H1 (cell line): ENCODE results near the gene RPA3. TPM values are rescaled to one million over a fixed set of nuclear protein-coding genes. Genes with fewer than 3 reads are reported as not detected.
A peak's percentile ranks its signal among the peaks of the same experiment; 100 is the strongest.

Source experiments
- CTCF ChIP-seq, 3 experiments: IDR thresholded peaks; 1 replicate in 2 of 3; 2 replicates in 1 of 3; pipeline versions ENCODE4 v1.5.1 to v1.6.1; 2011; ENCODE audit warnings: low read length in 3 of 3, mild to moderate bottlenecking in 3 of 3, inconsistent platforms in 2 of 3, low read depth in 1 of 3, moderate library complexity in 1 of 3; ENCODE audit not compliant: insufficient read depth in 1 of 3; ENCODE audit errors: control extremely low read depth in 1 of 3
- polyA plus RNA-seq, 7 experiments: library from polyadenylated mRNA; depleted of rRNA in 3 of 7; stranded (reverse) in 5 of 7; unstranded in 2 of 7; fragments of >200 nt in 5 of 7; fragments of 200-250 nt in 2 of 7; gene quantifications; 1 replicate in 5 of 7; 2 replicates in 1 of 7; 4 replicates in 1 of 7; pipeline versions ENCODE4 v1.2.1 to v1.2.3, GENCODE V29; 2011 to 2013; ENCODE audit warnings: missing spikeins in 2 of 7, mixed read lengths in 2 of 7
- total RNA-seq: library from RNA; stranded (reverse); fragmentation: NEBNext Ultra II Directional; extraction: Animal tissue kit (Norgen Biotek cat#: 25700); gene quantifications from 2 replicates; pipeline ENCODE4 v1.2.1, GENCODE V29; 2021

RPA3 gene
- total and polyA plus RNA-seq, 2 of the 8 experiments (the other 6 are each of a cell fraction or from before 2014, with no cell fraction given) = 60.2 to 105 TPM

DNA sequence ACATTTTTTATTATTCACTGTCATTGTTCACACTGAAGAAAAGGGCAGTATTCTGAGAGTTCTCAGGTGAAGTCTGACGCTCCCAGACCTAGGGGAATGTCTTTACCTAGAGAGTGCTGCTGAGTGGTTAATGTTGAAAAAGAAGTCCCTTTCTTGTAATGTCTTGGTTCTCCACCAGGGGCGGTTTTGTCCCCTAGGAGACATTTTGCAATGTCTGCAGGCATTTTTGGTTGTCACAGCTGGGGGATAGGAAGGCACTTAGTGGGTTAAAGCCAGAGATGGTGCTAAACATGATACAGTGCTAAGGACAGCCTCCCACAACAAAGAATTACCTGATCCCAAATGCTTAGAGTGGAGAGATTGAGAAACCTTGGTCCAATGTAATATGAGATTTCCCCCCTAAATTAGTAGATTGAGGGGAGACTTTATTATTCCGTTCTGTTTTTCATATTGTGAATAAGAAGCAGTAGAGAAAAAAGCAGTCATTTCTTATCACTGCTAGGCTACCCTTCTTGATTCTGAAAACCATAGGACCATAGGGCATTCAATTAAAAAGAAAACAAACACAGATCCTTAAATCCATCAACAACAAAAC, 64.7 kb downstream of the RPA3 start (continued):
- peak in 2 of 3 experiments; percentile 62 to 80; a peak in 3 of 4 replicates for TF ChIP-seq CTCF (IDR thresholded peaks at IDR 0.05; ENCODE audit: control extremely low read depth in 1 of 3, insufficient read depth in 1 of 3, low read depth in 1 of 3, low read length in 3 of 3)
